SK-N-SH treated with all-trans-retinoic acid at 6 μM for 48 hours (cell line): ENCODE measurements around the gene COQ2.

Experiments used
- ATAC-seq: fragments of 200-7000 bp; cut with Tn5 transposase; 3 replicates; pipeline ENCODE4 v1.9.1; 2020; ENCODE audit warnings: mild to moderate bottlenecking, moderate library complexity
- ARNTL ChIP-seq: fragments of 450-650 bp; formaldehyde crosslinking; IDR thresholded peaks from 2 replicates; pipeline ENCODE4 v1.5.0; 2020; ENCODE audit warnings: low read depth, mild to moderate bottlenecking, moderate library complexity, borderline replicate concordance
- BACH2 ChIP-seq: fragments of 250-450 bp; sonication (Bioruptor Pico); IDR thresholded peaks from 2 replicates; pipeline ENCODE4 v1.9.0; 2021; ENCODE audit warnings: mild to moderate bottlenecking, borderline replicate concordance
- CREB5 ChIP-seq: fragments of 250-450 bp; sonication (Bioruptor Pico); IDR thresholded peaks from 2 replicates; pipeline ENCODE4 v1.5.1; 2020; ENCODE audit warnings: low read depth, mild to moderate bottlenecking, moderate library complexity
- CSDC2 ChIP-seq: fragments of 250-450 bp; sonication (Bioruptor Pico); IDR thresholded peaks from 2 replicates; pipeline ENCODE4 v1.5.0; 2020; ENCODE audit warnings: mild to moderate bottlenecking, moderate library complexity
- GLIS3 ChIP-seq: fragments of 250-450 bp; sonication (Bioruptor Pico); IDR thresholded peaks from 2 replicates; pipeline ENCODE4 v1.5.0; 2020; ENCODE audit warnings: mild to moderate bottlenecking, moderate library complexity
- ISL1 ChIP-seq: fragments of 250-450 bp; sonication (Bioruptor Pico); IDR thresholded peaks from 2 replicates; pipeline ENCODE4 v2.1.2; 2022; ENCODE audit warnings: mild to moderate bottlenecking, moderate library complexity
- OSR1 ChIP-seq: fragments of 250-450 bp; sonication (Bioruptor Pico); IDR thresholded peaks from 2 replicates; pipeline ENCODE4 v1.8.0; 2022; ENCODE audit warnings: moderate library complexity, mild to moderate bottlenecking, inconsistent platforms
- POU6F1 ChIP-seq: fragments of 250-450 bp; sonication (Bioruptor Pico); IDR thresholded peaks from 2 replicates; pipeline ENCODE4 v1.8.0; 2021; ENCODE audit warnings: low read depth, mild to moderate bottlenecking, moderate library complexity, borderline replicate concordance
- RARB ChIP-seq: fragments of 250-450 bp; sonication (Bioruptor Pico); IDR thresholded peaks from 2 replicates; pipeline ENCODE4 v1.8.0; 2021; ENCODE audit warnings: mild to moderate bottlenecking, moderate library complexity
- SNAI2 ChIP-seq: fragments of 250-450 bp; sonication (Bioruptor Pico); IDR thresholded peaks from 2 replicates; pipeline ENCODE4 v1.5.0; 2020; ENCODE audit warnings: mild to moderate bottlenecking, moderate library complexity
- TCF4 ChIP-seq: fragments of 250-450 bp; sonication (Bioruptor Pico); IDR thresholded peaks from 2 replicates; pipeline ENCODE4 v1.8.0; 2021; ENCODE audit warnings: mild to moderate bottlenecking, moderate library complexity, borderline replicate concordance
- TOX ChIP-seq: fragments of 250-450 bp; sonication (Bioruptor Pico); IDR thresholded peaks from 2 replicates; pipeline ENCODE4 v1.8.0; 2021; ENCODE audit warnings: mild to moderate bottlenecking, moderate library complexity, borderline replicate concordance
- TSHZ2 ChIP-seq: fragments of 250-450 bp; sonication (Bioruptor Pico); IDR thresholded peaks from 2 replicates; pipeline ENCODE4 v1.5.0; 2020; ENCODE audit warnings: mild to moderate bottlenecking, moderate library complexity
- ZC3H10 ChIP-seq: fragments of 250-450 bp; sonication (Bioruptor Pico); IDR thresholded peaks from 2 replicates; pipeline ENCODE4 v1.5.1; 2021; ENCODE audit warnings: mild to moderate bottlenecking, moderate library complexity
- ZFP3 ChIP-seq: fragments of 250-450 bp; sonication (Bioruptor Pico); IDR thresholded peaks from 2 replicates; pipeline ENCODE4 v1.5.0; 2020; ENCODE audit warnings: mild to moderate bottlenecking, moderate library complexity
- ZFP30 ChIP-seq: fragments of 450-650 bp; formaldehyde crosslinking; IDR thresholded peaks from 2 replicates; pipeline ENCODE4 v1.5.0; 2022; ENCODE audit warnings: mild to moderate bottlenecking, moderate library complexity
- ZNF565 ChIP-seq: fragments of 450-650 bp; formaldehyde crosslinking; conservative IDR thresholded peaks from 2 replicates; pipeline ENCODE4 v1.5.0; 2020; ENCODE audit warnings: low read depth, mild to moderate bottlenecking, moderate library complexity
- ZNF70 ChIP-seq: fragments of 450-650 bp; formaldehyde crosslinking; IDR thresholded peaks from 2 replicates; pipeline ENCODE4 v1.5.0; 2020; ENCODE audit warnings: mild to moderate bottlenecking, moderate library complexity
- ZNF8 ChIP-seq: fragments of 450-650 bp; formaldehyde crosslinking; IDR thresholded peaks from 2 replicates; pipeline ENCODE4 v1.5.0; 2020; ENCODE audit warnings: mild to moderate bottlenecking, moderate library complexity

Gene COQ2

GRCh38 chr4:83284193-83285054 is at the start of gene COQ2:
COQ2 (minus strand) TSS chr4:83284798; CDS start chr4:83284764, 34 bp downstream.
- TF ChIP-seq SNAI2: no peak
- peak; percentile 64; the same call in 1 of the 2 replicates for TF ChIP-seq TSHZ2
- ATAC-seq: peak; percentile 95

GRCh38 chr4:83331956-83332355 is 47.4 kb upstream of the COQ2 start:
- ATAC-seq: no peak
- TF ChIP-seq ZNF70: no peak
- no peak for TF ChIP-seq RARB (CRISPR knock-in tag)
- no peak for TF ChIP-seq OSR1 (CRISPR knock-in tag)
- TF ChIP-seq TOX (CRISPR knock-in tag): no peak
- TF ChIP-seq ZFP3 (CRISPR knock-in tag): no peak
- TF ChIP-seq ZC3H10 (CRISPR knock-in tag): no peak
- TF ChIP-seq GLIS3 (CRISPR knock-in tag): no peak
- TF ChIP-seq TSHZ2: no peak
- TF ChIP-seq POU6F1 (CRISPR knock-in tag): no peak
- TF ChIP-seq BACH2: no peak
- no peak for TF ChIP-seq ZNF8 (CRISPR knock-in tag)
- TF ChIP-seq TCF4 (CRISPR knock-in tag): no peak
- TF ChIP-seq CREB5 (CRISPR knock-in tag): no peak
- no peak for TF ChIP-seq ISL1 (CRISPR knock-in tag)
- no peak for TF ChIP-seq CSDC2 (CRISPR knock-in tag)

GRCh38 chr4:83329521-83330110 is 45.0 kb upstream of the COQ2 start:
- no peak for ATAC-seq
- TF ChIP-seq ZNF8 (CRISPR knock-in tag) (no peak), ARNTL (CRISPR knock-in tag) (no peak), ISL1 (CRISPR knock-in tag) (no peak), POU6F1 (CRISPR knock-in tag) (no peak), ZC3H10 (CRISPR knock-in tag) (no peak), ZNF70 (no peak), ZNF565 (CRISPR knock-in tag) (no peak), TSHZ2 (no peak), ZFP30 (CRISPR knock-in tag) (no peak), SNAI2 (no peak)
